Measurements from ENCODE around the gene DYSF.

Gene DYSF

GRCh38 chr2:71603311-71603811, 150.0 kb downstream of the DYSF start:
- H3K4me3 ChIP-seq (ENCODE audit: low read length), result no peak overlapping the region
- no peaks in the 10 kb centered on the region for H3K36me3 ChIP-seq (ENCODE audit: control insufficient read depth, low read length)
- H3K4me2 ChIP-seq (ENCODE audit: low read length), result no peak overlapping the region
- H4K20me1 ChIP-seq (ENCODE audit: control insufficient read depth, insufficient read depth, low read depth, low read length), result no peaks in the 10 kb centered on the region
- no peaks in the 10 kb centered on the region for H3K4me1 ChIP-seq (ENCODE audit: control insufficient read depth, low read length)
- H3F3A ChIP-seq (ENCODE audit: control insufficient read depth, insufficient read depth), result no peaks in the 10 kb centered on the region
- no peaks in the 10 kb centered on the region for H3K9me2 ChIP-seq (replicated peaks; ENCODE audit: control insufficient read depth, low read length)
- no peak overlapping the region for H3K27ac ChIP-seq (ENCODE audit: low read depth, low read length)
- TF ChIP-seq EZH2phosphoT487 (IDR thresholded peaks at IDR 0.05; ENCODE audit: borderline replicate concordance, low read length), result no peak
- no peak for TF ChIP-seq CTCF (IDR thresholded peaks at IDR 0.05; ENCODE audit: low read depth, low read length, poor library complexity, severe bottlenecking)
- H3K27me3 ChIP-seq (ENCODE audit: control insufficient read depth, low read length), result no peaks in the 10 kb centered on the region
- H3K9me3 ChIP-seq (ENCODE audit: control insufficient read depth, insufficient read depth, low read length), result no peaks in the 10 kb centered on the region
- H3K79me2 ChIP-seq (ENCODE audit: control insufficient read depth, low read length), result no peaks in the 10 kb centered on the region

DNA sequence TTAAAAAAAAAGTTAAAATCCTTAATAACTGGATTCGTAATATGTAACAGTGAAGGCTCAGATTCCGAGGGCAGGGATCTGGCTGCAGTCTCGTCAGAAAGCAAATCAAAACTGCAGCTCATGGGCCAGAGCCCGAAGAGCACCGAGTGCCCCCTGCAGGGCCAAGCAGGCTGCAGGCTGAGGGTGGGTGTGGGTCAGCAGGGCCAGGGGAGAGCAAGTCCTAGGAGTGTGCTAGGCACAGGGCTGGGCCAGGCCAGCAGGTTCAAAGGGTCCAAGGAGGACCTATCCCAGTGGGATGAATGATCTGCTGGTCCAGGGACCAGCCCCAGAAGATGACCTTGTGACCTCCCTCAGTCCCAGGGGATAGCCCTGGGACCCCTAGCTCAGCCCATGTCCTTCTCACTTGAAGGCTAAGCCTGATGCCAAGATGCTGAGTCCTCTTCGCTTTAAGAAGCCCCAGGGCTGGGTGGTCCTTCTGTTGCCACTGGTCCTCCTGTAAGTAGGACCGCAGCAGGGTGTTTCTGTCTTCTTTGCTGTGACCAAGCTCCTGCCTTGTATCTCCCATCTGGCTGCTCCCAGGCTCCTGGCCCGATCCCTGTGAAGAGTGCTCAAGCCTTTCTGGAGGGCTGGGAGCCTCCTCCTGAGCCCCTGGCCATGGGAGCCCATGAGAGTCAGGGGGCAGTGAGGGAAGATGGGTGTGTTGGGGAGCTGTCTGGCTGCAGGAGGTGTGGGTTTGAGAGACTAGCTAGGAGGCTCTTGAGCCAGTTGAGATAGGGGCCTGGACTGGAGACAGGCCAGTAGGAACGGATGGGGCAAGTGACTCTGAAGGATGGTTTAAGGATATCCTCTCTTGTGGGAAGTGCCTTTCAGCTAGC, 150.7 kb downstream of the DYSF start:
- TF ChIP-seq CTCF (IDR thresholded peaks at IDR 0.05; ENCODE audit: low read depth, low read length, poor library complexity, severe bottlenecking) (no peak), EZH2phosphoT487 (IDR thresholded peaks at IDR 0.05; ENCODE audit: borderline replicate concordance, low read length) (no peak)

GRCh38 chr2:71604726-71605120, 151.4 kb downstream of the DYSF start:
- H3K4me1 ChIP-seq (ENCODE audit: control insufficient read depth, low read length), result no peaks in the 10 kb centered on the region
- H3K36me3 ChIP-seq (ENCODE audit: control insufficient read depth, low read length), result no peaks in the 10 kb centered on the region
- H3K9me3 ChIP-seq (ENCODE audit: control insufficient read depth, insufficient read depth, low read length), result no peaks in the 10 kb centered on the region
- H3K4me2 ChIP-seq (ENCODE audit: low read length), result no peak overlapping the region
- H3K27me3 ChIP-seq (ENCODE audit: control insufficient read depth, low read length), result no peaks in the 10 kb centered on the region
- no peaks in the 10 kb centered on the region for H3K79me2 ChIP-seq (ENCODE audit: control insufficient read depth, low read length)
- H4K20me1 ChIP-seq (ENCODE audit: control insufficient read depth, insufficient read depth, low read depth, low read length), result no peaks in the 10 kb centered on the region
- no peak overlapping the region for H3K4me3 ChIP-seq (ENCODE audit: low read length)
- TF ChIP-seq CTCF (IDR thresholded peaks at IDR 0.05; ENCODE audit: low read depth, low read length, poor library complexity, severe bottlenecking), result no peak
- no peak for TF ChIP-seq EZH2phosphoT487 (IDR thresholded peaks at IDR 0.05; ENCODE audit: borderline replicate concordance, low read length)
- H3K9me2 ChIP-seq (replicated peaks; ENCODE audit: control insufficient read depth, low read length), result no peaks in the 10 kb centered on the region
- H3K27ac ChIP-seq (ENCODE audit: low read depth, low read length), result no peak overlapping the region
- H3F3A ChIP-seq (ENCODE audit: control insufficient read depth, insufficient read depth), result no peaks in the 10 kb centered on the region

More for the DNA sequence above, 150.7 kb downstream of the DYSF start:
- no peak overlapping the region for H3K27ac ChIP-seq (ENCODE audit: low read depth, low read length)
- H3K9me2 ChIP-seq (replicated peaks; ENCODE audit: control insufficient read depth, low read length), result no peaks in the 10 kb centered on the region
- H3K9me3 ChIP-seq (ENCODE audit: control insufficient read depth, insufficient read depth, low read length), result no peaks in the 10 kb centered on the region
- no peak overlapping the region for H3K4me3 ChIP-seq (ENCODE audit: low read length)
- H3K4me1 ChIP-seq (ENCODE audit: control insufficient read depth, low read length), result no peaks in the 10 kb centered on the region
- H3K36me3 ChIP-seq (ENCODE audit: control insufficient read depth, low read length), result no peaks in the 10 kb centered on the region
- H3K4me2 ChIP-seq (ENCODE audit: low read length), result no peak overlapping the region
- H4K20me1 ChIP-seq (ENCODE audit: control insufficient read depth, insufficient read depth, low read depth, low read length), result no peaks in the 10 kb centered on the region
- no peaks in the 10 kb centered on the region for H3F3A ChIP-seq (ENCODE audit: control insufficient read depth, insufficient read depth)
- no peaks in the 10 kb centered on the region for H3K27me3 ChIP-seq (ENCODE audit: control insufficient read depth, low read length)
- H3K79me2 ChIP-seq (ENCODE audit: control insufficient read depth, low read length), result no peaks in the 10 kb centered on the region
